HG02840 (cell line): ENCODE measurements around the gene FERMT2.
"Not testable (repeated sequence)": the region's sequence is repeated elsewhere in the genome, so short reads cannot be mapped to it uniquely, and the experiment has no call there.

Experiments used
- ATAC-seq: cut with Tn5 transposase; IDR thresholded peaks from one replicate; pipeline ENCODE4 v1.9.1; 2021; ENCODE audit warnings: mild to moderate bottlenecking, moderate library complexity, moderate number of reproducible peaks; ENCODE audit not compliant: unreplicated experiment, low FRiP score

Gene FERMT2

GRCh38 chr14:52871606-52872005, 79.2 kb downstream of the FERMT2 start:
- ATAC-seq, result no peak

DNA sequence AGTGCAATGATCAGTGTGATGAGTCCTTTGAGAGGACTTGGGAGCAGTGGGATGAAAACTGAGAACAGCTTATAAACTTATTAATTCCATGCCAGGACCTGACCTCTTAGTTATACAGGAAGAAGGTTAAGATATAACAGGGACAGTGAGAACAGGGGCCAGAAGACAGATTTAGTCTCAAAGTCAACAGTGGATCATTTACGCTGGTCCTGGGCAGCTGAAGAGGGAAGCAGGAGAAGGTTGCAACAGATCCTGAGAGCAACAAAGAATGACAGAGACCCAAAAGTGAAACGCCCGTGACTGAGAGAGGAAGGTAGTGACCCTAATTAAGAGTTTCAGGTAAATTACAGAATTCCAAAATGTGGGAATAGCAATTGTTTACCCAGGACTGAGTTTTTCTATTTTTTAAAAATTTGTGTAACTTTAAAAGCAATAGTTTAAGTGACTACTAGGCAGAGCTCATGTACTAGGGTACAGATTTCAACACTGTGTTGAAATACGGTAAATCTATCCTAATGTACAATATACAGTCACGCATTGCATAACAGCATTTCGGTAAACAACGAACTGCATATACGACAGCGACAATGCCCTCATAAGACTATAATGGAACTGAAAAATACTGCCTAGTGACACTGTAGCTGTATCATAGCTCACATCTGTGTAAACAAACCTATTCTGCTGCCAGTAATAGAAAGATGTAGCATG, 81.8 kb downstream of the FERMT2 start:
- ATAC-seq, result no peak

- ATAC-seq, result not testable (repeated sequence)
Observed at GRCh38 chr14:52864893-52865292, 86.0 kb downstream of the FERMT2 start.

GRCh38 chr14:52863334-52863700, 87.5 kb downstream of the FERMT2 start:
- ATAC-seq, result no peak

GRCh38 chr14:52862632-52863333, 88.1 kb downstream of the FERMT2 start:
- ATAC-seq, result no peak

GRCh38 chr14:52861403-52861802, 89.4 kb downstream of the FERMT2 start:
- ATAC-seq, result no peak

DNA sequence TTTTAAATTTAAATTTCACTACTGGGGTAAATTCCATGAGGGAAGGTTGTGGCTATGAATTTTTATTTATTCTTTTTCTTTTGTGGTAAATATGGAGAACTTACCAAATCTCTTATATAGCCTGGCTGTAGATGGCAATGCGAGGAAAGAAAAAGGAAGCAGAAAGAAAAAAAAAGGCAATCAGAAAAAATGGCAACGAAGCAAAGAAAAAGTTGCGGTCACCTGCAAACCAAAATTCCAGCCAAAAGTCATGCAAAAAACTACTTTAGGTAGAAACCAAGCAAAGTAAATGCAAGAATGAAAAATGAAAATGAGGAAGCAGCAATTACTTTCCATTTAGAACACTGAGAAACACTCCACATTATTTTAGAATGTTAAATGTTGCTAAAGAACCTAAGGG, 89.9 kb downstream of the FERMT2 start:
- ATAC-seq, result no peak

GRCh38 chr14:52860209-52860608, 90.6 kb downstream of the FERMT2 start:
- no peak for ATAC-seq

DNA sequence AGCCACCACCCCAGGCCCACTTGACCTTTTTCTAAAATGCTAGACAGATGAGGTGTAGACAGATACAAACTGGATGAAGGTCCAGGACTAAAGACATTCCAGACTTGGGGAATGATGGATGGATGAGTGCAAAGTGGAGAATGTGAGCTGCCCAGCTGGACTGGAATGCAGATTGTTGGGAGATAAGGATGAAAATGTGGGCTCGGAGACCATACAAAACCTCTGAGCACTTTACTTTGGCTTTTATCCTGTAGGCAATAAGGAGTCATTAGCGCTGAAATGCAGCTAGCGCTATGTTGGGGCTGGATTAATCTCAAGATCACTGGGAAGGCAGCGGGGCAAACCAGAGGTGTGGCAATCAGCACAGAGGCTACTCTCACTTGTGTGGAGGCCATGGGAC, 94.7 kb downstream of the FERMT2 start:
- no peak for ATAC-seq

GRCh38 chr14:52853522-52853854, 97.4 kb downstream of the FERMT2 start:
- no peak for ATAC-seq

DNA sequence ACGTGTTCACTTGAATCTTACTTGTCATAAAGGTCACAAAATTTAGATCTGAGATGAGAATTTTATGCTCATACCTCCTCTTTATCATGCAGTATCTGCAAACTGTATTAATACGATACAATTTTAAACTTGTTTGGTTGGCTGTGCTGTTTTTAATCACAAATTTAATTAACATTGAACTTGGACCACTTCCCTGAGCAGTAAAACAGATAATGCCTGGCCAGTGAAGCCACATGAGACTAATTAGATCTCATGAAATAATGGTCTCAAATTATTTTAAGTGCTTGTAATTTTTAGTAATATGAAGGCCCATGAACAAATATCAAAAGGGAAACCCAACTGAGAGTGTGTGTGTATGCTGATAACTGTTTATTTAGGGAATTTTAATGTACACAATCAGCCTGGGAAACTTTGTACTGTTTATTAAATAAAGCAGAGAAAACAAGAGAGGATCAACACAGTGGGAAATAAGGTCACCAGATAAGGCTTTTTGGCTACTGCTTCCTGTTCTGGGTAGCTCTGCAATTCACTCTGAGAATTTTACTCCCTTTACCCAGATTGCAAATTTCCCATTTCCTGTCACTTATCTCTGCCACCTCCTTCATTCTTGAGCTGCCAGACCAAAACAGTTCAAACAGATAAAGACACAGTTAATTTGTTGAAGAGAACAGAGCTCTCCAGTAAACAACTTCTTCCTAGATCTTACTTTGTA, 97.9 kb downstream of the FERMT2 start:
- ATAC-seq, result no peak

GRCh38 chr14:52850451-52850909, 100.4 kb downstream of the FERMT2 start:
- ATAC-seq, result no peak

- ATAC-seq, result no peak
Observed at GRCh38 chr14:52848626-52849025, 102.2 kb downstream of the FERMT2 start.

DNA sequence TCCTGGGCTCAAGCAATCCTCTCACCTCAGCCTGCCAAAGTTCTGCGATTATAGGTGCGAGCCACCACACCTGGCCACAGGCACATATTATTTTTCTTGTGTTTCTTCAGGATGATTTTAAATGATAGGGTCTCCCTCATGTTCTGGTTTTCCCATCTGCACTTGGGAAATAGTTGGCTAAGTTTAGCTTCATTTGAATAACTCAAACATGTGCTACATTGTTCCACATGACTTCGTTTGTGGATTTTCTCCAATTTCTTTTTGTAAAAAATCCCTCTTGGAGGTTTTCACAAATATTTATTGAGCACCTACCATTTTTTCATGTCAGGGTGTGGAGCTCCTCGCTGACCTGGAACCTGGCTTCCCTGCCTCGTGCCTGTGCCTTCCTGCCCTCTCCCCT, 104.3 kb downstream of the FERMT2 start:
- ATAC-seq, result no peak

- no peak for ATAC-seq
Observed at GRCh38 chr14:52845081-52845480, 105.8 kb downstream of the FERMT2 start.

GRCh38 chr14:52844262-52845060, 106.4 kb downstream of the FERMT2 start:
- ATAC-seq, result no peak

DNA sequence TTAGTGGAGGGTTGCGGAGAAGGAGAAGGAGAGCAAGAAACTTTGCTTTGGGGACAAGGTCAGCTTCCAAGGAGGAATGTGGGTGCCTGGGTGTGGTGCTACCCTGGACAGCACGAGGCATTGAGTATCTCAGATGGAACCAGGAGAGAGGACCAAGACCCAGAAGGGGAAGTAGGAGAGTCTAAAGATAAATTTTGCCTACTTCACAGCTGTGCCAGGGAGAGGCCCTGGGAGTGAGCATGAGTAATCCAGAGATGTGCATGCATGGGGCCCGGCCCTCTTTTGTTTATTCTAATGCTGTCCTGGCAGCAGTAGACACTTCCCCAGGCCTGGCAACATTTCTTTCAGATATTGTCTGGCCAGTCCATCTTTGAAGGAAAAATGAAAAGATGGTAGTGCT, 110.0 kb downstream of the FERMT2 start:
- ATAC-seq, result no peak

DNA sequence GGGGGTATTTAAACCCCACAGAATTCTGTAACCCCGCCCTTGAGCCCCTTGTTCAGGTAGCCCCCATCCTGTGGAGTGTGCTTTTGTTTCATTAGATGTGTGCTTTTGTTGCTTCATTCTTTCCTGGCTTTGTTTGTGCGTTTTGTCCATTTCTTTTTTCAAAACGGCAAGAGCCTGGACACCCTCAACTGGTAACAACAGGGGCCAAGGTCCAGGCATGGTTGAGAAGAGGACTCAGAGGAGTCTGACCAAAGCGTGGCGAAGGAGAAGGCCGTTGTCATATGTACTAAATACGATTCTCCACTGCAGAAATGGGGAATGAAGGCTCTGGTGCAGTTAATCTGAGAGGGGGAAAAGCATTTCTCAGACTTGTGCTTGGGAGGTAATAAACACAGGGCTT, 113.4 kb downstream of the FERMT2 start:
- ATAC-seq, result no peak

- no peak for ATAC-seq
Observed at GRCh38 chr14:52836063-52836462, 114.8 kb downstream of the FERMT2 start.

DNA sequence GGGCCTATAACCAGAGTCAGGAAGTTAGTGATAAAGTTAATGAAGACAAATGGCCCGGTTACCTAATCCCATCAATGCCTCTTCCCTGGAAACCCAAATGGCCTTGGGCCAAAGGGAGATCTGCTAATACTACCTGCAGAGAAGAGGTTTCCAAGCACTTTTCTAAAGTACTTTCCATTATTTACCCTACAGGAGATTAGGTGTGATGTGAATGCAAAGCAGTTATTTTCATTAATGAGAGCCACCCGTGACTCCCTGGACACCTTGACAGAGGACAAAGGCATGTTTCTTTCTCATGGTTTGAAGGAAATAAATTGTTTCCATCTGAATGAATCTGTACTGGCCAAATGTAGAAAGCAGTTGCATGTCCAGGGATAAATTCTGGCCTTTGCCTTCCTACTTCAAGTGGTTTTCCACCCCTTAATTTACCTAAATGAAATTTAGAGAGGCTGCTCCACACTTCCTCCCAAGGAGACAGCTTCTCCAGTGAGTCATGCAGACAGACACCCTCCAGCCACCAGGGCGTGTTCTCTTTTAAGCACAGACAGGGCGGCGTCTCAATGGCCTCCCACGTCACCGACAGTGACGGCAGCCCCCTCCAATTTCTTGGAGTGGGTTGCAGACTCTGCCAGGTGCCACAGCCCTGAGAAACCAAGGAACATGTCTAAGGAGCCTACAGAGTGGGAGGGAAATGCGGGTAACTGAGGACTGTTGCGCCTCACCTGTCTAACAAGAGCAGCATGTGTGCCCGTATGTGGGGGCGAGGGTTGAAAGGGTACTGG, 115.5 kb downstream of the FERMT2 start:
- ATAC-seq, result no peak
